NK-92 (cell line): ENCODE measurements around the gene CXorf49.
"Not testable (repeated sequence)": the region's sequence is repeated elsewhere in the genome, so short reads cannot be mapped to it uniquely, and the experiment has no call there.

Experiments used
- DNase-seq: peaks from one replicate; lab custom pipeline; 2025; ENCODE audit not compliant: unreplicated experiment; lab: John Stamatoyannopoulos, UW

The CXorf49 gene

DNA sequence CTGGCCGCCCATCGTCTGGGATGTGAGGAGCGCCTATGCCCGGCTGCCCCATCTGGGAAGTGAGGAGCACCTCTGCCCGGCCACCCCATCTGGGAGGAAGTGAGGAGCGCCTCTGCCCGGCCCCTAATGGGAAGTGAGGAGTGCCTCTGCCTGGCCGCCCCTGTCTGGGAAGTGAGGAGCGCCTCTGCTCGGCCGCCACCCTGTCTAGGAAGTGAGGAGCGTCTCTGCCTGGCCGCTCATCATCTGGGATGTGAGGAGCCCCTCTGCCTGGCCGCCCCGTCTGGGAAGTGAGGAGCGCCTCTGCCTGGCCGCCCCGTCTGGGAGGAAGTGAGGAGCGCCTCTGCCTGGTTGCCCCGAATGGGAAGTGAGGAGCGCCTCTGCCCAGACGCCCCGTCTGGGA lies 42.4 kb downstream of the CXorf49 start:
- not testable (repeated sequence) for DNase-seq

DNA sequence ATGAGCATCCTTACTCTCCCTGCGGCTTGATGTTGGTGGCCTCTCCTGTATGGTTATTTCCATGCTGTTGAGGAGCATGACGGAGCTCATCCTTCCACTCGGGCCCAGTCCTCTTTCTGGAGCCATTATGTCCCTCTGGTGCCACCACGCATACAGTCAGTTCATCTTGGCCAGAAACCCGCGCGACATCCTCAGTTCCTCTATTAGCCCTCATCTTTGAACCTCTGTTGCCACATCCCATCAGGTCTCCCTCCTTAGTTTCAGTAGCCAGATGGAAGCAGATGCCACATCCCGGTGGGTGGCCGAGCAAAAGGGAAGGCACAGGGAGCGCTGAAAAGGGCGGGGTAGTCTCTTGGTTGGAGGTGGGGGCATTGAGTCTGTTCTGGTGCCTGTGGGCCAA lies 46.1 kb downstream of the CXorf49 start:
- DNase-seq: no peak

DNA sequence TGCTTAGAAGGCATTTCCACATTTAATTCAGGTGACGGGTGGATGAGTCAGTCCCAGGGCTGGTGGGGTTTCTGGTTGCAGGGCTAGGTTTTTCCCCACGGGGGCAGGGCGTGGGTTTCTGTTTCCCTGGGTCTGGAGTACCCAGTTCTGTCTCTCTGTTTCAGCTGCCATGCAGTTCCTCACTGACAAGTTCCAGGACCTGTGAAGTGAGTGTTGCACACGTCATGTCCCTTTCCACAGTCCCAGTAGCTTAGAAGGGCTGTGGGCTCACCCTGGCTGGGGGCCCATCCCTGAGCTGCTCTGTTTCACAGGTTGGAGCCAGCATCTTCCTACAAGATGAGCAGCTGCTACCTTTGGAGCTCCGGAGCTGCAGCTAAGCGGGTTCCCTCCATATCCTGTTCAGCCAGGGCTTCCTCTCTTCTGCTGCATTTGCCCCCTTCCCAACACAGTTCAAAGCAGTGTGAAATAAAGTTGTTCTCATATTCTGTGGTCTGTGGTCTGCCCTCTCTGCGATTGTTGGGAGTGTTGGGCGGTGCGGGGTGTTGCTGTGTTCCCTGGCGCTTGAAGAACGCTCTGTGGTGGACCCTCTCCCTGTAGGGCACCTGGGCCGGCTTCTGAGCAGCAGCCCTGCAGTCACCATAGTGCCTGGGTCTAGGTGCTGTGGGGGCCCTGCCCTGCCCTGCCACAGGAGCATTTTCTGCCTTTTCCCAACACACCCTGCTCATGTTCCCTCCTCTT lies 46.9 kb downstream of the CXorf49 start:
- DNase-seq: no peak

DNA sequence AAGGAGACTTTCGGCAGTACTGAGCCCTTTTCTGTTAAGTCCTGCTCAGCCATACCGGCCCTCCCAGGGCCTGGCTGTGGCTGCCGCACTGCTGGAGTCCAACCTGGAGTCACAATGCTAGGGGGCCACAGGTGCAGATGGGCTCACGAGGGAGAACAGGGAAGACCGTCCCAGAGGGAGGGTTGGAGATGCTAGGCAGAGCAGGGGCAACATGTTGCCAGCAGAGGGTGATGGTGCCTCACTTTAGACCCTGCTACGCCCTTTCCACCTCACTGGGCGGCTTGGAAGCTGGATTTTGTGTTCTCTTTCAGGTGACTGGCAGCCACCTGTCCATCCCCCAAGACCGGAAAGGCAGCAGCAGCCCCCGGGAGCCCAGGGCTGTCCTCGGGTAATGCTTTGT lies 48.1 kb downstream of the CXorf49 start:
- DNase-seq: not testable (repeated sequence)

DNA sequence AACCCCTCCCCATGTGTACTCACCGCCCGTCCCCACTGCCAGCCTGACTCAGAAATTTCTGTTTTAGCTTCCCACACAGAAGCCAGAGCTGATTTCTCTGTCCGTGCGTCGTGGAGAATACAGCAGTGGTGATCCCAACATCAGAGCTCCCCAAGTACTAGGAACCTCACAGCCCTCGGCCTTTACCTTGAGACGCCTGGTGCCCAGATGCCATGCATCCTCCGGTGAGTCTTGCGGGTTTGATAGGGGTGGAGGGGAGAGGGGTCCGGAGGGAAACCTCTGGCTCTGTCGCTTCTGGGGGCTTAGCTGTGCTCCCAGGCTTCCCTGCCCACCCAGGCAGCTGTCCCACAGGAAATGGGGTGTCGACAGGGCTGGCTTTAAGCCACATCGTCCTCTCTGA lies 48.6 kb downstream of the CXorf49 start:
- no peak for DNase-seq

DNA sequence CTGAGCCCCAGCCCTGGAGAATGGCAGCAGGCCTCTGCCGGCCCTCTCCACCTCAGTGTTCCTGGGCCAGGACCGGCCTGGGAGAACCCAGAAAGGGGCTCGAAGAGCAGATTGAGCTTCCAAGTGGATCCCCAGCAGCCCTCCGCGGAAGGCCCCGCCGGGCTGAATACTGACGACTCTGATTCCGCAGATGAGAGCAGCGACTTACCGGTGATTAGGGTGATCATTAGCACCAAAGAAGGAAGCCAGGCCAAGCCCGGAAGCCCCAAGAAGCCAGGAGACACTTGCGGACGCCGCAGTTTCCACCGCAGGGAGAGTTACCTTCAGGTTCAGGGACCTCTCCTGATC lies 49.9 kb downstream of the CXorf49 start:
- DNase-seq: no peak

DNA sequence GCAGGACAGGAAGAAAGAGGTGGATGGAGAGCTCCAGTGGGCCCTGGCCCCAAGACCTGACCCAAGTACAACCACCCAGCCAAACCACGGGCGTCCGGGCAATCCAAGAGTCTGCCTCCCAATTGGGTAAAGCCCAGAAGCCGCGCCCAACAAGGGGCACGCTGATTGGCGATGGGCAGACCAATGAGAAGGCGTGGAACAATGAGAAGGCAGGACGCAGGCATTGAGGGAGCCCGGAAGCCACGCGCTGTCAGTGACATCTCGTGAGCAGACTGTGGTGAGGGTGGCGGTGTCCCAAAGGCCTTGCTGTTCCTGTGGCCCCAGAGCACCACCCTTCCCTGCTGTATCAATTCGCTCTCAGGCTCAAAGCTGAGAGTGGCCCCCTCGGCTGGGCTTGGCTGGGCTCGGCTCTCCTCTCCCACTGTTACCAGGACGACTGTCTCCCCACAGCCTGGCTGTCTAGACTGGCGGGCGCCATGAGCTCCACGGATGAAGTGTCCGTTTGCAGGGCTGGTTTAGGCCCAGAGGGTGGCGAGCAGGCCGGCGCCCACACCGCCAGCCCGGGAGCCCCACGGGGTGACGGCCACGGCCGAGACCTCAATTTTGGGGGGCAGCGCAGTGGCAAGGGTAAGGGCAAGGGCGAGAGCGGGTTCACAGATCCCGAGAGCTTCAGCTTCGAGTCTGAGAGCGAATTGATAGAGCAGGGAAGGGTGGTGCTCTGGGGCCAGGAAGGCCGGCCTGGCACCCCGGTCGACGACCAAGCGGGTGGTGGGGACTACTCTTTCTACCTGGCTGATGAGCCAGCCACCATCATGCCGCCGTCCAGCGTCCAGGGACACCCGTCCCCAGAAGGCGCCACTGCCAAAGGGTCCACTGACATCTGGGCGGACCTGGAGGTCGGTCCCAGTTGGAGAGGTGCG lies 50.5 kb downstream of the CXorf49 start, which contains the start of gene LOC101059915:
Gene LOC101059915, plus strand, starts transcription at position 219 of the 920 bp plus-strand sequence.
- no peak for DNase-seq

DNA sequence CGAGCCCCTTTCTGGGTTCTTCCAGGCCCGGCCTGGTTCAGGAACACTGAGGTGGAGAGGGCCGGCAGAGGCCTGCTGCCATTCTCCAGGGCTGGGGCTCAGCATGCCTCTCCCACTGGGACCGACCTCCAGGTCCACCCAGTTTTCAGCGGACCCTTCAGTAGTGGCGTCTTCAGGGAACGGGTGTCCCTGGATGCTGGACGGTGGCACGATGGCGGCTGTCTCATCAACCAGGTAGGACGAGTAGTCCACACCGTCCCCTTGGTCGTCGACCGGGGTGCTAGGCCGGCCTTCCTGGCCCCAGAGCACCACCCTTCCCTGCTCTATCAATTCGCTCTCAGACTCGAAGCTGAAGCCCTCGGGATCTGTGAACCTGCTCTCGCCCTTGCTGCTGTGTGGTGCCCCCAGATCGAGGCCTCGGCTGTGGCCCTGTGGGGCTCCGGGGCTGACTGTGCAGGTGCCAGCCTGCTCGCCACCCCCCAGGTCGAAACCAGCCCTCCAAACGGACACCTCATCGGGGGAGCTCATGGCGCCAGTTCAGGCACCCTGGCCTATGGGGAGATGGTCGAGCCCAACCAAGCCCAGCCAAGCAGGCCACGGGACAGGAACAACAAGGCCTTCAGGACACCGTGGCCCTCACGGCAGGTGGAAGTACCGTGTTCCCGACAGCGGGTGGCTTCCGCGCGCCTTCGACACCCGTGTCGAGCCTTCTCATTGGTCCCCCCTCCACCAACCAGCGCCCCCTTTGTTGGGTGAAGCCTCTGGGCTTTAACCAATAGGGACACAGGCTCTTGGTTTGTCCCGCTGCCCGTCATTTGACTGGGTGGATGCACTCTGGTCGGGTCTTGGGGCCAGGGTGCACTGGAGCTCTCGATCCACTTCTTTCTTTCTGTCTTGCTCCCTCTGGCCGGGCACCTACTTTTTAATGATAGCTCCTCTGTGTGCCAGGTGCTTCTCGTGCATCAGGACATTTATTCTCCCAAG lies 51.6 kb downstream of the CXorf49 start:
- no peak for DNase-seq

DNA sequence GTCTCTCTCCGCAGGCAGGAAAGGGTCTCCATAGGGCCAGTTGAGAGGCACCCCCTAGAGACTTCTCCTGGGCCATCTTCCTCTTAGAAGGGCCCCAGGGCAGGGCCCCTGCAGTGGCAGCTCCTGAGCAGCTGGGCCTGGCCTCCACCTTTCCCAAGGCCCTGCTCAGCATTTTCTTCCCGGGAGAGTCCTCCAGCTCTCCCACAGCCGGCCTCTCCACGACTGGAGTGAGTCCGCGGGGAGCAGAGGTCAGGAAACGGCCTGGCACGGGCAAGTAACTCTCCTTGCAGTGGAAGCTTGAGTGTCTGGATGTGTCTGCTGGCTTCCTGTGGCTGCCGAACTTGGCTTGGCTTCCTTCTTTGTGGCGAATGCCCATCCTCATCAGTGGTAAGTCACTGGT lies 52.3 kb downstream of the CXorf49 start:
- DNase-seq: no peak

DNA sequence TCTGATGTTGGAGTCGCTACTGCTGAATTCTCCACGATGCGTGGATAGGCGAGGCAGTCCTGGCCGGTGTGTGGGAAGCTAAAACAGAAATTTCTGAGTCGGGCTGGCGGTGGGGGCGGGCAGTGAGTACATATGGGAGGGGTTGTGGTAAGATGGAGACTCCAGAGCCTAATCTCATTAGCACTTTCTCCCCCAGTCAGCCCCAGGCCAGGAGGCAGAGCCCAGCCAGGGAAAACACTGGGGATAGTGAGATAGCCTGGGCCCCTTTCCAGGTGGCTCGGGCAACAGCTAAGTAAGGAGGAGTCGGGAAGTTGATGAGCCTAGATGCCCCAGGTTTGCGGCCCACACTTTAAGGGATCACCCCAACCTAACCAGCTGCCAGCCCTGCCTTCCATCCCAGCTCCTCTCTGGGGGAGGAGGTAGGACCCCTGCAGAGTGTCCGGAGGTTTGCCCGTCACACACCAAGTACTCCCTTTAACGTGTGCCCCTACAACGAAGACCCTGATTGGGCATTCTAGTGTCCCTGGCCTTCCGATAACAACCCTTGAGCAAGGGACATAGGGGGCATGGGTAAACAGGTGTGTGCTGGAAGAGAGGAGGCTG lies 53.1 kb downstream of the CXorf49 start:
- DNase-seq: no peak
